NCI-H524 (cell line): ENCODE measurements around the gene PRKD2.

ENCODE experiments used
- DNase-seq, 2 experiments: peaks; one replicate each; lab custom pipeline; 2025; lab: John Stamatoyannopoulos, UW

PRKD2 gene

GRCh38 chr19:46741447-46741846, 24.5 kb upstream of the PRKD2 start:
- DNase-seq: no peak

GRCh38 chr19:46739290-46739771, 22.4 kb upstream of the PRKD2 start:
- DNase-seq: no peak

- DNase-seq: no peak
These were observed 20.9 kb upstream of the PRKD2 start for GRCh38 chr19:46737761-46738171.

- DNase-seq: no peak
These were observed 20.4 kb upstream of the PRKD2 start for GRCh38 chr19:46737298-46737654.

GRCh38 chr19:46736531-46737297, 19.8 kb upstream of the PRKD2 start:
- no peak for DNase-seq

- DNase-seq: no peak
These were observed 16.9 kb upstream of the PRKD2 start for GRCh38 chr19:46733690-46734292.

- no peak for DNase-seq
These were observed 16.2 kb upstream of the PRKD2 start for GRCh38 chr19:46732966-46733689.

GRCh38 chr19:46732172-46732938, 15.4 kb upstream of the PRKD2 start:
- no peak for DNase-seq

- no peak for DNase-seq
These were observed 14.7 kb upstream of the PRKD2 start for GRCh38 chr19:46731584-46731983.

GRCh38 chr19:46731007-46731501, 14.1 kb upstream of the PRKD2 start:
- peak in 1 of 2 experiments; percentile 22 for DNase-seq

GRCh38 chr19:46730595-46730994, 13.7 kb upstream of the PRKD2 start:
- no peak for DNase-seq

- DNase-seq: no peak
These were observed 13.3 kb upstream of the PRKD2 start for GRCh38 chr19:46730187-46730586.

GRCh38 chr19:46729696-46730095, 12.8 kb upstream of the PRKD2 start:
- DNase-seq: no peak

- DNase-seq: peak in 1 of 2 experiments; percentile 24
These were observed 11.9 kb upstream of the PRKD2 start for GRCh38 chr19:46728693-46729339.

GRCh38 chr19:46728208-46728607, 11.3 kb upstream of the PRKD2 start:
- DNase-seq: no peak

- DNase-seq: no peak
These were observed 10.8 kb upstream of the PRKD2 start for GRCh38 chr19:46727757-46728156.

GRCh38 chr19:46726971-46727501, 10.1 kb upstream of the PRKD2 start:
- DNase-seq: no peak

GRCh38 chr19:46726551-46726950, 9.6 kb upstream of the PRKD2 start:
- no peak for DNase-seq

GRCh38 chr19:46725859-46726393, 9.0 kb upstream of the PRKD2 start:
- DNase-seq: no peak

- DNase-seq: no peak
These were observed 8.3 kb upstream of the PRKD2 start for GRCh38 chr19:46725036-46725820.
